HG03097 (cell line): ENCODE results near the gene FOXN3.

Source experiments
- ATAC-seq: cut with Tn5 transposase; IDR thresholded peaks from one replicate; pipeline ENCODE4 v1.9.1; 2021; ENCODE audit not compliant: unreplicated experiment, low FRiP score

Gene FOXN3

GRCh38 chr14:89384636-89385035 is 32.4 kb downstream of the FOXN3 start:
- no peak for ATAC-seq

GRCh38 chr14:89384023-89384422 is 33.0 kb downstream of the FOXN3 start:
- peak; percentile 92 for ATAC-seq

- ATAC-seq: no peak
These were observed 33.9 kb downstream of the FOXN3 start for GRCh38 chr14:89382901-89383845.

GRCh38 chr14:89382487-89382886 is 34.5 kb downstream of the FOXN3 start:
- ATAC-seq: no peak

- no peak for ATAC-seq
These were observed 36.9 kb downstream of the FOXN3 start for GRCh38 chr14:89379891-89380820.

GRCh38 chr14:89379006-89379405 is 38.0 kb downstream of the FOXN3 start:
- no peak for ATAC-seq

- ATAC-seq: no peak
These were observed 38.9 kb downstream of the FOXN3 start for GRCh38 chr14:89378119-89378518.

GRCh38 chr14:89377544-89377943 is 39.5 kb downstream of the FOXN3 start:
- ATAC-seq: no peak

- no peak for ATAC-seq
These were observed 42.1 kb downstream of the FOXN3 start for GRCh38 chr14:89374908-89375307.

GRCh38 chr14:89373185-89373584 is 43.8 kb downstream of the FOXN3 start:
- no peak for ATAC-seq

- ATAC-seq: no peak
These were observed 44.5 kb downstream of the FOXN3 start for GRCh38 chr14:89372512-89372883.

GRCh38 chr14:89371585-89372511 is 45.2 kb downstream of the FOXN3 start:
- ATAC-seq: no peak

- ATAC-seq: no peak
These were observed 46.3 kb downstream of the FOXN3 start for GRCh38 chr14:89370781-89371180.

GRCh38 chr14:89370381-89370780 is 46.7 kb downstream of the FOXN3 start:
- no peak for ATAC-seq

GRCh38 chr14:89369656-89370055 is 47.4 kb downstream of the FOXN3 start:
- no peak for ATAC-seq

GRCh38 chr14:89368490-89369477 is 48.2 kb downstream of the FOXN3 start:
- no peak for ATAC-seq

- no peak for ATAC-seq
These were observed 49.3 kb downstream of the FOXN3 start for GRCh38 chr14:89367779-89368120.

- no peak for ATAC-seq
These were observed 49.9 kb downstream of the FOXN3 start for GRCh38 chr14:89366864-89367778.
